Glutamatergic neuron (in vitro differentiated cells): Measurements from ENCODE around the gene FSTL4. TPM values are rescaled to one million over a fixed set of nuclear protein-coding genes. Genes with fewer than 3 reads are reported as not detected.

ENCODE experiments used
- DNase-seq: peaks from one replicate; pipeline ENCODE4 v3.0.0; 2022
- H3K27ac Mint-ChIP-seq: one replicate; pipeline ENCODE4 v1.8.0; 2020; ENCODE audit warnings: mild to moderate bottlenecking, mixed read lengths, inconsistent platforms; ENCODE audit not compliant: unreplicated experiment
- H3K27me3 Mint-ChIP-seq: one replicate; pipeline ENCODE4 v1.8.0; 2020; ENCODE audit warnings: mild to moderate bottlenecking, moderate library complexity, mixed read lengths, inconsistent platforms; ENCODE audit not compliant: unreplicated experiment
- H3K36me3 Mint-ChIP-seq: one replicate; pipeline ENCODE4 v1.8.0; 2020; ENCODE audit warnings: mild to moderate bottlenecking, mixed read lengths, inconsistent platforms; ENCODE audit not compliant: unreplicated experiment
- H3K4me1 Mint-ChIP-seq: one replicate; pipeline ENCODE4 v1.8.0; 2020; ENCODE audit warnings: mild to moderate bottlenecking, low read depth, mixed read lengths, inconsistent platforms; ENCODE audit not compliant: unreplicated experiment
- H3K4me3 Mint-ChIP-seq: one replicate; pipeline ENCODE4 v1.8.0; 2020; ENCODE audit warnings: mild to moderate bottlenecking, mixed read lengths, inconsistent platforms; ENCODE audit not compliant: unreplicated experiment
- H3K9me3 Mint-ChIP-seq: one replicate; pipeline ENCODE4 v1.8.0; 2020; ENCODE audit warnings: mild to moderate bottlenecking, moderate library complexity, mixed read lengths, inconsistent platforms; ENCODE audit not compliant: unreplicated experiment
- total RNA-seq: library from RNA; stranded (reverse); fragmentation: NEBNext Ultra II Directional; extraction: Animal tissue kit (Norgen Biotek cat#: 25700); gene quantifications from one replicate; pipeline ENCODE4 v1.2.1, GENCODE V29; 2021; ENCODE audit not compliant: unreplicated experiment
- TF ChIP-seq, protein P1 (sequence below): fragments of 200-600 bp; sonication (generic); IDR thresholded peaks from one replicate; pipeline ENCODE4 v1.5.0; 2021; ENCODE audit not compliant: partially characterized antibody, unreplicated experiment

Gene FSTL4
- total RNA-seq, 1 donor from 2014 or later = 29.0 TPM

DNA sequence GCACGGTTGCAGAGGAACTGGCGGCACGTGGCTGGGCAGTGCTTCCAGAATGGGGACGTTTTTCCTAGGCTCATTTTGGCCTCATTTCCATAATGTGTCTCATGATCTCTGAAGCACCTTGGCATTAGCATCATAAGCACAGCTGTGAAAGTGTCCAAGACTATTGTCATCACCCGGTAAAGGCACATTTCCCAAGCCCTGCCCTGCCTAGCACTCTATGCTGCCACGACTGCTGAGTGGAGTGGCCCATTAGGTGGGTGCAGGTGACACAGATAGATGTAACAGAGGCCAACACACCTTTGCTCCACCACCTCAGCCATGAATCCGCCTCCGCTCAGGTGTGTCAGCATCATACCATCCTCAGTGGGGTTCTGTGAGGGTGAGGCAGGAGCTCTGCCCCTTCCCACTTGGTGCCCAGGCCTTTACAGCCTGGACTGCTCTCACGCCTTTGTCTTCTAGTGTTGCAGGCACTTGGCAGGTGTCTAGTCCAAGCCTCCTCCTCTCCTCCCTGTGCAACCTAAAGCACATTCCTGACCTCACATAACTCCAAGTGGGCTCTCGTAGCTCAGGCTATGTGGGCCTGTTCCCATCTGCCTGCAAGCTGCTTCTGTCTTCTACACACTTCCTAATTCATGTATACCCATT is 213.0 kb downstream of the FSTL4 start:
- H3K9me3 Mint-ChIP-seq = peaks cover 5% of the 10 kb centered on the region
- peaks cover 8% of the 10 kb centered on the region for H3K27me3 Mint-ChIP-seq
- peaks cover 10% of the 10 kb centered on the region for H3K36me3 Mint-ChIP-seq
- H3K4me3 Mint-ChIP-seq = no peak overlapping the region
- H3K4me1 Mint-ChIP-seq = no peaks in the 10 kb centered on the region
- TF ChIP-seq, protein P1, sequence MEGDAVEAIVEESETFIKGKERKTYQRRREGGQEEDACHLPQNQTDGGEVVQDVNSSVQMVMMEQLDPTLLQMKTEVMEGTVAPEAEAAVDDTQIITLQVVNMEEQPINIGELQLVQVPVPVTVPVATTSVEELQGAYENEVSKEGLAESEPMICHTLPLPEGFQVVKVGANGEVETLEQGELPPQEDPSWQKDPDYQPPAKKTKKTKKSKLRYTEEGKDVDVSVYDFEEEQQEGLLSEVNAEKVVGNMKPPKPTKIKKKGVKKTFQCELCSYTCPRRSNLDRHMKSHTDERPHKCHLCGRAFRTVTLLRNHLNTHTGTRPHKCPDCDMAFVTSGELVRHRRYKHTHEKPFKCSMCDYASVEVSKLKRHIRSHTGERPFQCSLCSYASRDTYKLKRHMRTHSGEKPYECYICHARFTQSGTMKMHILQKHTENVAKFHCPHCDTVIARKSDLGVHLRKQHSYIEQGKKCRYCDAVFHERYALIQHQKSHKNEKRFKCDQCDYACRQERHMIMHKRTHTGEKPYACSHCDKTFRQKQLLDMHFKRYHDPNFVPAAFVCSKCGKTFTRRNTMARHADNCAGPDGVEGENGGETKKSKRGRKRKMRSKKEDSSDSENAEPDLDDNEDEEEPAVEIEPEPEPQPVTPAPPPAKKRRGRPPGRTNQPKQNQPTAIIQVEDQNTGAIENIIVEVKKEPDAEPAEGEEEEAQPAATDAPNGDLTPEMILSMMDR = no peak
- no peak for DNase-seq
- H3K27ac Mint-ChIP-seq = no peak overlapping the region

DNA sequence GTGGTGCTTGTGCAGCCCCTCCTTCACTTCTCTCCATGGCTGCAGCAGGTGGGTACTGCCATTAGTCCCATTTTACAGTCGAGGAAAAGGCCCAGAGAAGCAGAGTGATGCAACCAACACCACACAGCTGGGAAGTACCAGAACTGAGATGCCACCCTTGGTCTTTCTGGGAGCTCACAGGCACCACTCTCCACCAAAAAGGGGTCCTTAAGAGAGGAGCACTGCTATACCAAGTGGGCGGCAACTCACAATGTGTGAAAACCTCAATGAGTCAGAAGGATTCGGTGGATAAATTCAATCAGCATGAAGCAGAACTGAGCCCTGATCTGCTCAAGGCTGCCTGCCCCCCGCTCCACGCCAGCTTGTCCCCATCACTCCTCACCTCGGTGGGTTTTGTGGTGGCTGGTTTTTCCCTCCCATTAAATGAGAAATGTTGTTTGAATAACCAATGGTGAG is 213.7 kb downstream of the FSTL4 start:
- H3K27me3 Mint-ChIP-seq = peaks cover 8% of the 10 kb centered on the region

DNA sequence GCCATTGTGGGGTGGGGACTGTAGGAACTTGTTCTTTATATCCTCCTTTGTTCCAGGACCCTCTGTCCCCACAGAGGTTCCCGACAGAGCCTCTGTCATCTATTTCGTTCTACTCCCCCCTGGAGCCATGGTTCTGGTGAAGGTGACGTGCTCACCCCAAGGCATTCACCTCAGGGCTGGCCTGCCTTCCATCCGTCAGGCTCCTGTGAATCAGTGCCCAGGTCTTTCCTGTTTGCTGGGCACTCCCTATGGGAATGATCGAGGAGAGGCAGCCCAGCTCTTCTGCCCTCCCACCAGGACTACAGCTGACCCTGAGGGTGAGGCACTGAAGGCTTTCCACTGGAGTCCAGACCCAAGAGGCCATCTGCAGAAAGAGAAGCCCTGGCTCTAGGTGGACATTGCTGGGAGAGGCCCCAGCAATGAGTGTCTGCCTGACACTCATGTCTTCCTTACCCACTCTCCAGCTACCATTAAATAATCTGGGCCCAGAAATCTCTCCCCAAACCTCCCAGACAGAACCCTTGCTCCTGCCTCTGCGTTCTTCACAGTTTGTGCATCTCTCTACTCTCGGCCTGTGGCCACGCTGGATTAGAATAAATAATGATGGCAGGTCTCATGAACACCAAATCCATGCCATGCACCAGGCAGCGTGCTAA is 214.2 kb downstream of the FSTL4 start:
- no peak for DNase-seq
- H3K27me3 Mint-ChIP-seq = peaks cover 8% of the 10 kb centered on the region
- peaks cover 5% of the 10 kb centered on the region for H3K9me3 Mint-ChIP-seq
- H3K27ac Mint-ChIP-seq = no peak overlapping the region
- H3K4me3 Mint-ChIP-seq = no peak overlapping the region
- TF ChIP-seq, protein P1 = no peak
- H3K4me1 Mint-ChIP-seq = no peaks in the 10 kb centered on the region
- H3K36me3 Mint-ChIP-seq = peaks cover 10% of the 10 kb centered on the region

More for the DNA sequence above, 213.7 kb downstream of the FSTL4 start:
- H3K27ac Mint-ChIP-seq = no peak overlapping the region
- no peak overlapping the region for H3K4me3 Mint-ChIP-seq
- peaks cover 10% of the 10 kb centered on the region for H3K36me3 Mint-ChIP-seq
- H3K4me1 Mint-ChIP-seq = no peaks in the 10 kb centered on the region
- H3K9me3 Mint-ChIP-seq = peaks cover 5% of the 10 kb centered on the region
- no peak for DNase-seq
- TF ChIP-seq, protein P1 = no peak

DNA sequence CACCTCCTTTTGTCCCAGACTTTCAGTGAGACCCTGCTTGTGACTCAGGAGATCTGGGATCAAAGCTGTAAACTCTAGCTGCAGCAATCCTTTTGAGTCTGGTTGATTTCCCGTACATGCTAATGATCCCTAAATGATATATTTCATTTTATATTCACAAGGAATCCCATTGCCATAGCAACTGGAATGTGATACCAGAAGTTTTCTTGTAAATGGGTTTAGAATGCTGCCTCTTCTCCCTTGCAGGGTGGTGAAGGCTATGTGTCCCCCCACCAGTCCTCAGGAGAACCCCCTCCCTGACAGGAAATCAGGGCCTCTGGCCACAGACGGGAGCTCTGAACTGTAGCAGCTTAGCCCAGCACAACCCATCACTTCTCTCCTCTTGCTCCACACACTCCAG is 215.0 kb downstream of the FSTL4 start:
- no peak for DNase-seq

More for the DNA sequence above, 215.0 kb downstream of the FSTL4 start:
- Mint-ChIP-seq H3K4me1 (no peaks in the 10 kb centered on the region), H3K27ac (no peak overlapping the region), H3K36me3 (peaks cover 16% of the 10 kb centered on the region), H3K27me3 (peaks cover 10% of the 10 kb centered on the region), H3K4me3 (no peak overlapping the region), H3K9me3 (peaks cover 7% of the 10 kb centered on the region)
- TF ChIP-seq, protein P1 = no peak
